Hematopoietic multipotent progenitor cell treated with erythropoietin and hydrocortisone succinate and interleukin-3 and kit ligand, for 8 days (in vitro differentiated cells): ENCODE data around the gene ITPR3.

Experiments
- DNase-seq: peaks from one replicate; pipeline ENCODE4 v3.0.0-alpha.2; 2015

The ITPR3 gene

DNA sequence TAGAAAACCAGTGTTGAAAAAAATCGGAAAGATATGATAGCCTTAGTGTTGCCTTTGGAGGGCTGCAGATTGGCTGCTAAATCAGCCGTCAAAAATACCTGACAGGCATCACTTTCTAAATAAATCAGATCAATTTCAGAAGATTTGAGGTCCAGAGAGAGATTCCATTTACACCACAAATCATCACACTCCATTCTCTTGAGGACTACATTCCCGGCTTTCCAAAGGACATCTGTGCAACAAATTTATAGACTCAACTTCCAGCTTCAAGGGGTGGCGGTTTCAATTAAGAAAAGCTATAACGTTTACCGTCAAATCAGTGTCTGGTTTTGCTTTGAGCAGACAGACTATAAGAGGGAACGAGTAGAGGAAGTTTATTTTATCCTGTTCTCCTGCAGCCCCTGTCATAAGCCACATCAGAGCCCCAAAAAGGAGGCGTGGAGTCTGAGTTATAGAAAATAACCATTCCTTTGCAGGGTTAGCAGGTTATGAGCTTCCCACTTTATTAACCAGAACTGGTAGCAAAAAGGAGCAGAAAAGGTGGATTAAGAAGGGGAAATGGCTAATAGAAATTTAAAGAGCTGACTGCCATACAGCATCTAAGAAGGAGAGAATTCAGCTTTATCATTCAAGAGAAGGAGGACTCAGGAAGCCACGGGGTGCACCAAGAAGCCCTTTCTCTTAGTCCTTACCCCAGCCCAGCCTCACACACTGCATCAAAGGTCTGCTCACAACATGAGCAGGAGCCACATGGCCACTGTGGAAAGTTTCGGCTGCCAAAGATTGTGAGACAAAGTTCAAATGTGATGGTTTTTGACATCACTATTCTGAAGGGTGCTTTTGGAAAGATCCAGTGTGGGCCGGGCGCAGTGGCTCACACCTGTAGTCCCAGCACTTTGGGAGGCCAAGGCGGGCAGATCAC lies 103.2 kb downstream of the ITPR3 start:
- no peak for DNase-seq

DNA sequence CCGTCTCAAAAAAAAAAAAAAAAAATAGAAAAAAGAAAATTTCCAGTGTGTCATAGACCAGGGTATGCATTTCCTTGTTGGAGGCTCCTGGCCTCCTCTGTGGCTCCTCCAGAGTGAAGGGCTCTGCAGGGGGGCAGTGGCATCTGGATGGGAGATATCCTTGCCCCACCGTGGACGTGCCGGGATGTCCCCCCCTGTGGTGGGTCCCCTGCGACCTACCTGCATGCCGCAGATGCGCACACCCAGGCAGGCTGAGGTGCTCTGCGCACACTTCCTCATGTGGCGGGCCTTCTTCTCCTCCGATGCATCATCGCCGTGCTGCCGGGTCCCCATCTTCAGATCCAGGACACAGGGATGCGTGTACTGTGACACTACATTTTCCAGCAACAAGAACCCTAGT lies 104.1 kb downstream of the ITPR3 start:
- DNase-seq = no peak

DNA sequence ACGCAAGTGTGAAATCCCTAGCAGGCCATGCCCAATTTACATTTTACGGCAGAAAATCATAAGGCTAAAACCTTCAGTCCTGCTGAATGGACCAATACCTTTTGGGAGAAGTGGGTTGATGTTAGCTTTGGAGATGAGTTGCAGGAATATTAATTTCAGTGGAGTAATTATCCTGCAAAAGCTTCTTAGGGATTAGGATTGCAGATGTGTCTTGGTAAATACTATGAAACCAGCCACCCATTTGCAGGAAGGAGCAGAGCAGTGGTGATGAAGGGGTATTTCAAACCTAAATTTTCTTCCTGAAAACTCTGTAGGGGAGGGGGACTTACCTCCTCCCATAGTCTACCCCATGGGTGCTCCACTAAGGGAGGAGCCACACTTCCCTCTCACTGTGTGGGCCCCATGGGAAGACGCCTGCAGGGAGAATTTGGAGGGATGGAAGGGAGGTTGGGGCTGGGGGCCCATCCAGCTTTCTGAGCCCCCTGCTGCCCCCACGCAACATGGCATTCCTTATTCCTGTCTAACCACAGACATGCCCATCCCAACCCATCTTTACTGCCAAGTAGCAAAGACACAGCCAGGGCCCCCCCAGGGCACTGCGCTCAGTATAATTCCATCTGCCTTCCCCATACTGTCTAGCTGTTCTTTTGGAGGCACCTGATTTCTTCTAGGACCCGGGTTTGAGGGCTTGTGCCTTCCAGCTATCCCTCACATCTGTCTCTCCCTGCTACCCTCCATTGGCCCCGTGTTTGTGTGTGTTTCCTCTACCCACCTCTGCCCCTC lies 105.0 kb downstream of the ITPR3 start:
- DNase-seq = no peak

DNA sequence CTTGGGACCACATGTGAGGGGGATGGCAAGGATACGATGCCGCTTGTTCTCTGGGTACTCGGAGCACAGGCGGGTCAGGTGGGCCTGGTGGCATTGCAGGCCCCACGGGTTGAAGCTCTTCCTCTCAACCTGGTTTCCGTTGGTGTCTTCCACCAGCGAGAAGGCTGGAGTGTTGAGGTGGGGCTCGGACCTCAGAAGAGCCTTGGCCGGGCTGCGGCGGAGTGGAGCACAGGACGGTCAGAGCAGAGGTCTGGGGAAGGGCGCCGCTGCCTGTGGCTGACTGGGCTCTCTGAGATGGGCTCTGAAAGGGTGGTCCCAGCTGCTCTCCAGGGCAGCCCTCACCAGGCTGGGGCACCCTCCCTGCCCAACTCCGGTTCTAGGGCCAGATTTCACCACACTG lies 105.6 kb downstream of the ITPR3 start:
- DNase-seq = no peak

DNA sequence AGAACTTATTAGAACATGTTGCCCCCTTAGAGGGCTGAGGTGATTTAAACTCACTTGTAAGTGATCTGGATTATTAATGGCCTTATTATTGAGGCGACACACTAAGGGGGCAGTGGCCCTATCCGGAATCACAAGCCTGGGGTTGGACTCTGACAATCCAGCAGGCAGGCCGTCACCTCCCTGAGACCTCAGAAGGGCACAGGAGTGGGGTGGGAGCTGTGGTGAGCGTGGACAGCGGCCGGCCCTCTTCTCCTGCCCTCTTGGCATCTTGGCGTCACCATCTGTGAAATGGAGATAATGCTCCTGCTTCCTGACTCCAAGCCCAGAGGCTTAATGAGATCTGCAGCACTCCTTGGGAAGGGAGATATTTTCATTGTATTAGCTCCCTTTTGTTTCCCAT lies 106.0 kb downstream of the ITPR3 start:
- no peak for DNase-seq

DNA sequence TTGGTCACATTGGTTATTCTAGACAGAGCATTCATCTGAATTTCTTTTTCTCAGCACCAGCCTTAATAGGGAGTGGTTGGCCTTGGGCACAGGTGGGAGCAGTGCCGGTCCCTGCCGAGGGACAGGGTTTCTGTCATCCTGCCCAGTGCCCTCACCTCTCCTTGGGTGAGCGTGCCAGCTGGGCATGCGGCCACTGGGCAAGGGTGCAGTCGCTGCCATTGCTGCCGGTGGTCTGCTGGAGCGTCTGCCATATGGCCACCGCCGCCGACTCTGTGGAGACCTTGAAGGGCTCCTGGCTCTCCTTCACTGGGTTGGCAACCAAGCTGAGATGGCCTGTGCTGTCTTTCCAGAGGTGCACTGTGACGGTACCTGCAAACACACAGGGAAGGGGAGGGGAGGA lies 106.8 kb downstream of the ITPR3 start:
- no peak for DNase-seq

DNA sequence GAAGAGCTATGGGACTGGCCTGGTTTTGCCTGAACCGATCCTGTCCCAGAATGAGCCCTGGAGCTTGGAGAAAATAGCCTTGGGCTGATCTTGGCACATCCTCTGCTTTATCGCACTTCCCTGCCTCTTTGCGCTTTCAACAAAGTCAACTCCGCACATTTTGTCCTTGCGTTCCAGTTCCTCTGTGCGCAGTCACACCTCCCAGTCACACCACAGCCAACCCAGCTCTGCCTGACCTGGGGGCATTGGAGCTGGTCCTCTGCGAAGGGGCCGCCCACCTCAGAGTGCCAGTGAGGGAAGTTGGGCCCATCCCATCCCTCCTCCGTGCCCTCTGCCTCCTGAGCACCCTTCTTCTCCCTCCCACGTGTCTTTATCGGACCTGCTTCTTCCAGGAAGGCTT lies 107.3 kb downstream of the ITPR3 start:
- DNase-seq = no peak

DNA sequence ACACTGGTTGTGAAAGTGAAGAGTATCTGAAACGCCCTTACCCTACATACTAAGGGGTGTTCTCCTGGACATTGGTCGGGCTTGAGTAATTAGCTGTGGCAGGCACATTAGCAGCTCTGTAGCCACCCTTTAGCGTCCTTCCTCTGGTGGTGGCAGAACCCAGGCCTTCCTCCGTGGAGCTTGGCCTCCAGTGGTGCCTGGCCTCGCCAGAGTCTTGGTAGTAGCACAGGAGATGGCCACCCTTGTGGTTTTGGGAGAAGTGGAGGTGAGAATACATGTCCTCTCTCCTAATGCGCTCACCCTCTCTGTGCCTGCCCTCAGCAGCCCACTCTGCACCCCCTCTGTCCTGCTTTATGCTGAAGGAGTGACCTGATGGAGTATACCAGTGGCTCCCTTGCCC lies 107.9 kb downstream of the ITPR3 start:
- no peak for DNase-seq

DNA sequence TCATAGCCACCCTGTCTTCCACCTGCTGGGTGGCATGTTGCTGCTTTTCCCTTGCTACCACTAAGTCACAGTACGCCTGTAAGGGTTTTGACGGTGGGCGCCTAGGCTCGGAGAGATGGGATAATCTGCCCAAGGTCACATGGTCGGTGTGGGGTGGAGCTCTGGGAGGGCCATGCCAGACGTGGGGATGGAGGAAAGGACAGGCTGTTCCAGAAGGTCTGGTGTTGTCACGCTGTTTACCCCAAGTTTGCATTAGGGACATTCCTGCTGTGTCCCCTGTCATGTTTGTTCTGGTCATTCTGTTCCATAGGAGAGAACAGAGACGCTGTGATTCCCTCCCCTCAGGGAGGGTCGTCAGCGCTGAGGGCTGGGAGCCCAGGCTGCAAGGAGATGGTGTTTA lies 109.5 kb downstream of the ITPR3 start:
- DNase-seq = no peak

DNA sequence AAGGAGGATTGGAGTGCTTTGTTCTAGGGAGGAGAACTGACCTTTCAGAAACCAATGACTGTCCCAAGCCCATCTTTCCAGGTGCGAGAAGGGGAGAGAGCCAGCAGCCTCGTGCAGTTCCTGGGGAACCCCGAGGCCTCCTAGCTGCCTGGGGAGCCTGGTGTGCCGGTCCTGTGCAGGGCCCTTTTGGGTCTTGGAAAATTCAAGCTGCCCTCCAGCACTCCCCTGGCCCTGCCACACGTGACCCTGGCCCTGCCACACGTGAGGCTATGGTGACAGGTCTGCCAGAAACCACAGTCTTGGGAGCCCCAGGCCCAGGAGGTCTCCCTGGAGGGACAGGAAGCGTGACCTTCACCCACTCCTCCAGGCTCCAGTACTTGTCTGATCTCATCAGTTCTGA lies 109.9 kb downstream of the ITPR3 start:
- DNase-seq = no peak

DNA sequence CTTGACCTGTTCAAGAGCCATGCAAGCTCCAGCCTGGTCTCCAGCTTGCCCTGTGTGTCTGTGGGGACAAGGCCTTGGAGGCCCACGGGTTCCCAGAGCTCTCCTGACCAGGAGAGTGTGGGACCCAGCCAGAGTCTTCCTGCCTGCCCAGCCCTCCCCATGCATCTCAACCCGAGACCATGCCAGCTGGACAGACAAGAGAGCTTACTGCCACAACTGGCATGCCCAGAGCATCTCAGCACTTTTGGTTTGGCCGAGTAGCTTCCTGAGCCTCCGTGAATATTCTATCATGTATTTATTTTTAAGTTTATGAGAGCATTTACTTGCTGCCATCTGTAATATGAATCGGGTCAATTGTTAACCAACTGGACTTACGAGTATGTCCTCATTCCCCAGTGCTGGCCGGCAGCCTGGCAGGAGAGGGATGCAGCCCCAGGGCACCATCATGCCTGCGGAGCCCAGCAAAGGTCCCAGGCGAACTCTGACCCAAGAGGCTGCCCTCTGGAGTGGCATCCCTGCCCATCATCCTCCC lies 110.7 kb downstream of the ITPR3 start:
- no peak for DNase-seq

DNA sequence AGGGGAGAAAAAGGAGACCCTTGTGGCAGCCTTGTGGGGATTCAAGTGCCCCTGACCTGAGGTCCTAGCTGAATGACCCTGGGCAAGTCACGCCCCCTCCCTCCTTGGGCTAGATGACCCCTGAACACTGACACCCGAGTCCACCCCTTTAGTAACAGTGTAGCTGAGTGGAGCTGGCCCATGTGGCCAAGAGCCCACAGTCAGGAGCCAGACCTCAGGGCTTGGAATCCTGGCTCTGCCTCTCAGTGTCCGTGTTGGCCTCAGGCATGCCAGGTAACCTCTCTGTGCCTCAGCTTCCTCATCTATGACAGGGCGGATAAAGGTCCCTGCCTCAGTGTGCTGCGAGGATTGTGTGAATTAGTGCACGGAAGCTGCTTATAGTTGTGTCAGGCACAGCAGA lies 111.3 kb downstream of the ITPR3 start:
- DNase-seq = no peak

DNA sequence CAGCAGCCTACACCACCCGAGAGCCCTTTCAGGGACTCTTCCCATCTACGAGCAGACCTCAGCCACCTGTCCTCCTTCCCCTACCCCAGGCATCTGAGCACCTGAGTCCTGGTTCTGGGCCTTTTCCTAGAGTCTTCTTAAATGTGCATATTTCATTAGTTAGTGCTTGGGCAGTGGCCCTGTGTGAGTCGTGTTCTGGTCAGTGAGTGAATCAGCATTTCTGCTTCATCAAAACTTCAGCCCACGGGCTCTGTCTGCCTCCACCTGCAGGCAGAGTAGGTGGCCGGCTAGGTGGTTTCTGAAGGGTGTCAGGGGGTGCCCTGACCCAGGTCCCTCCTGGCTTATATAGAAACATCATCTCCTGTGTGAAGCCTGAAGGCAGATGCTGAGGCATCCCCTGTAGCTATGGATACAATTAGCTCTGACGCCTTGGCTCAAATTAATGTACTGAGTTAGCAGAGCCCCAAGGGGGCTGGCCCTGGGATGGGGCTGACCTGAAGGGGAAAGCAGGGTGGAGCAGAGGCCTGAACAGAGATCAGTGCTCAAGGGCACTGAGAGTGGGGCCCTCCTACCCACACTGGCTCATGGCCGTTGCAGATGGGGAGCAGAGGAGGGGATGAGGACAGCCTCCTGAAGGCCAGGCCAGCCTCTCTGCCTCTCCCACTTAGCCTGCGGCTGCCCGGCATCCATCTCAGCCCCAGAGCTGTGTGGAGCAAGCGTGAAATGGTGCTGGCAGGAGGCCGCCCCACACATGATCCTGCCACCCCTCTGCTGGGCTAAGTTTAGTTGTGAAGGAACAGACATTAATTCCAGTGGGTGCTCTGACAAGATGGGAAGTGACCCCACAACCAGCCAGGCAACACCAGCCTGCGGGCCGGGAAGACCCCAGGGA lies 111.9 kb downstream of the ITPR3 start:
- DNase-seq = no peak

DNA sequence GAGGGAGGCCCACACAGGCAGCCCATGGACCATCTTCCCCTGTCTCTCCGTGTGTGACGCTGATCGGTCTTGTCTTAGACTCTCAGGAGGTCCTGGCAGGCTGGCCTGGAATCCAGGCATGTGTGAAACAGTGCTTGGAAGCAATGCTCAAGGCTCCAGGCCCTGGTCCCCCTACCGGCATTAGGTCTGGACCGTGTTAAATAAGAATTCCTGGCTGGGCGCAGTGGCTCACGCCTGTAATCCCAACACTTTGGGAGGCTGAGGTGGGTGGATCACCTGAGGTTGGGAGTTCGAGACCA lies 112.5 kb downstream of the ITPR3 start:
- DNase-seq = no peak

DNA sequence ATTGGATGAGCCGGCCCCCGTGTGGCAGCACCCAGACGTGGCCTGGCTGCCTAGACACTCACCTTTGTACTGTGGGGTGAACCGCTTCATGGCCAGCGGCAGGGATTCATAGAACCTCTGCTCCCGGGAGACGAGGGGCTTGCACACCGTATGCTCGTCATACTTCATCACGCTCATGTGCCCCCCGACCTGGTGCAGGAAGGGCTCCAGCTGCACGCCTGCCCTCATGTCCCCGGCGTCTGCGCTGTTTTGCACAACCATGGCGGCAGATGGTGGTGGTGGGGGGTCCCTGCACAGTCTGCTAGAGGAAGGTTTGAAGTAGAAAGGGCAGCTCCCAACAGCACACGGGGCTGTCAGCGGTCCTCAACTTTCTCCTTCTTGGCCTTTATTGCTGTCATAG lies 114.1 kb downstream of the ITPR3 start:
- no peak for DNase-seq

DNA sequence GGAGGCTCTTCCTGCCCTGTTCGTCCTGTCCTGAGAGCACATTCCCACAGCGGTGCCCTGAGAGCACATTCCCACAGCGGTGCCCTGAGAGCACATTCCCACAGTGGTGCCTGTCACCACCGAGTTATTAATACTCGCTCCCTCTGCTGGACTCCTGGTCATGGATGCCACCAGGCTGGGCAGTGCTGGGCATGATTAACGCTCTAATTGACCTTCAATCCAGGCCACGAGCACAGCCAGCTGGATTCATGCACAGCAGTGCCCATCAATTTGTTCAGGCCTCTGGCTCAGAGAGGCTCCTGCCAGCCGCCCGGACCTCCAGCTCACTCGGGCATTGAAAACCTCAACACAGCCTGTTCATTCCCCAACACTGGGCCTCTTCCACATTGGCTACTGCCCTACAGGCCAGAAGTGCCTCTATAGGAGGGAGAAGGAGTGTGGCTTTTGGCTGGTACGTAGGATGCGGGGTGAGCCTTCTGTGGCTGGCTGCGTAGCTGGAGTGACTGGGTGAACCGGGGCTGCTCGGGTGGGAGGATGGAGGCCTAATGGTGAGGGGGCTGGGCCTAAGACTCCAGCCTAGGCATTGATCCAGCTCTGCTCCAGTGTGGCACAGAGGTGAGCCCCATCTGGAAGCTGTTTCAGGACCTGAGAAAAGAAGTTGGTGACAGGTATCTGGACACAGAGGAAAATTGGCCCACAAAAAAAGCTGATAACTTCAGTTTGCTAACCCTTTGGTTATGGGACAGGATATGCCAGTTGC lies 116.3 kb downstream of the ITPR3 start:
- no peak for DNase-seq

DNA sequence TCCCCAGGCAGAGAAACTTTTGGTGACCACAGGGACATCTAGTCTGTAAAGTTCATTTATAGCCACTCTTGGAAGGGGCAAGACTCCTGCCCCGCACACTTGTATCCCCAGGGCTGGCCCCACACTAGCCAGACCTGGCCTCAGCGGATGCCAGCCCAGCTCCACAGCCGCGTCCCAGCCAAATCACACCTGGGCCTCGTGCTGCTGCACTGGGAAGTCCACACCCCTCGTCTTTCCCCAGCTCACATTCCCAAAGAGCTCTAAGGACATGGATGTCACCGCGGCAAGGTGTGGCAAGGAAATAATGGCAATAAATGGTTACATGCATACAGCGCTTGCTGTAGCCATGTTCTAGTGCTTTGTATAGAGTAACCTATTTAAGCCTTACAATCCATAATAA lies 117.0 kb downstream of the ITPR3 start:
- no peak for DNase-seq

DNA sequence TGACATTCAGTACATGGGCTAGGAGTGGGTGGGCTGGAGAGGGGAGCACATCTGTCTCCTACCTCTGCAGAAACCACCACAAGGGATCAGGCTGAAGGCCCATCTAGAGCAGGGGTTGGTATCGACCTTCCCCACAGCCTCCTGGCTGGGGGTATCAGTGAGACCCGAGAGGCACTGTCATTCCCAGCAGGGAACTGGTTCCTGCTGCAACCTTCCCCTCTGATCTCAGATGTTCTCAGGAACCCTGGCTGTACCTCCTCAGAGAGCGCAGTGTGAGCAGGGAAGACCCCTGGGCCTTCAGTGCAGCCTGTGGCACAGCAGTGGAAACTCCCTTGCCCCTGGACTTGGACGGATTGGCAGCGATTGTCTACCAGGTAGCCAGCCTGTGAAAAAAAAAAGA lies 117.8 kb downstream of the ITPR3 start:
- no peak for DNase-seq

DNA sequence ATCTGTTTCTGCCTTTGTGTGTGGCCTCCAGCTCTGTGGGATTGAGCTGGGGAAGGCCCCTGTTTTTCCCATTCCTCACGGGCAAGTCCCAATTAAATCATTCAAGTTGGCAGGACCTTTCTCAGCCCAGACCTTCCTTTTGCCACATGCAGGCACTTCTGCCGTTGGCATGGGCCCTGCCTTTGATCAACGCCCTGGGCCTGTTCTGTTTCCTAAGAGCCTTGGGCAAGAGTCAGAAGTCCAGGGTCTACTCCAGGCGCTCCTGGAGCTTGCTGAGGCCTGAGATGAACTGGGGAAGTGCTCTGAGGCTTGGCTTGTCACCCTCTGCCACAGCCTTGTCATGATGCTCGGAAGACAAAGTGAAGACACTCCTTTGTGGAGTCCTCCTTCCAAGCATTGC lies 118.4 kb downstream of the ITPR3 start:
- DNase-seq = no peak

DNA sequence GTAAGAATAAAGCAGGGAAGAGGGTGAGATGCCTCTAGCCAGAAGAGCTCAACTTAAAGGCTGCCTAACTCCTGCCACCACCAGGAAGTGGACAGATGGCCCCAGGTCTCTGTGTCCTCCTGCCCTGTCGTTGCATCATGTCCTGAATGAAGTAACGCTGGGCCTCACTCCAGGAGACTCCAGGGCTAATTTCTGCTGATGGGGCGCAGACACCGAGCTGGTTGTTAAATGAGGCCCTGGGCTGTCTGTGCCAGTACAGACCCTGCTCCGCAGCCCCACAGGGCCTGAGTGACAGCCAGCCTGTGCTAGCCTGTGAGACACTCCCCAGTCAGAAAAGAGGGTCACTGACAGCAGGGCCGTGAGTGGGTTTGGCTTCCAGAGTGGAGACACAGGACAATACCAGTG lies 119.1 kb downstream of the ITPR3 start:
- no peak for DNase-seq

DNA sequence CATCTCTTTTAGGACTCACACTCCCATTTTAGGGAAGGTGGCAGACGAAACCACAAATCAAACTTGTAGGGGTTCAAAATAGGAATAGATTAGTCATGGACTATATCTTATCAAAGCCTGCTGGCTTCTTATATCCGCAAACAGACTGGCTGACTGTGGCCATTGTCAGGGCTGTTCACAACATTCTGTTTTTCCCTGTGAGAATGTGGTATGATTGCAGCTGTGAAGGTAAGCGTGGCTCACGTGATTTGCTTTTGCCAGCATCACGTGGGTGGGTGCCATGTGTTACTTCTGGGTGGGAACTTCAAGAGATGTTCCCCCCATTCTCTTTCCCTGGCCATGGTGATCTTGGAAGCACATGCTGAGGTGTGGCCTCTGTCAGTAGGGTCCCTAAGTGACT lies 119.7 kb downstream of the ITPR3 start:
- peak; percentile 6 for DNase-seq

DNA sequence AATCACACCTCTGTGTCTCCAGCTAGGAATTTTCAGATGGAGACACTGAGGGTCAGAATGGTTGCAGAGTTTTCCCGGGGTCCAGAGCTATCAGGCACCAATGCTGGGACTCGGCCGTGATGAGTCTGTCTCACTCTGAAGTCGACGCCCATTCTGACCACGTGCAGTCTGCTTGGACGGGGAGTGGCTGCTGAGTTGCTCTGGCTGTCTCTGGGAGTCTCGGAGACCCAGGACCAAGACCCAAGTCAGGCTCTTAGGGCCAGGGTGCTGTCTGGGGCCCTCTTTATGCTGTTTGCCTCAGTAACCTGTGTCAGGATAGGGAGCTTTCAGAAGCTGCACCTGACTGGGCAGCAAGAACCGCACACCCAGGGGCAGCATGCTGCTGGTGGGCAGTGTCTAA lies 121.0 kb downstream of the ITPR3 start:
- no peak for DNase-seq

DNA sequence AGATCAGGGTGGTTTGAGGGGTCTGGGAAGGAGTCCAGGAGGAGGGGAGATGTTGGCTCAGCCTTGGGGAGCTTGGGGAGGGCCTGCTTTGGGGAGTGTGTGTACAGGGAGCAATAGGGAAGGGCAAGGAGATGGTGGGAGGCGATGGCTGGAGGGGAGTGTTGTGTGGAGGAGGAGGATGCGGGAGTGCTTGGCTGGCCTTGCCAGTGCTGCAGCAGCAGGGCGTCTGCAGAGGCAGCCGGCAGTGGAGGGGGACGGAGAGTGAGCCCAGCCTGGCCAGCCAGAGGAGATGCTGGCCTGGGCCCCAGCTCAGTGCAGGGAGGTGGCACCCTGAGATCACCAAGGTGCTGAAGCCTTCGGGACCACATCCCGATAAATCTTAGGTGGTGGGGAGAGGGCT lies 121.7 kb downstream of the ITPR3 start:
- no peak for DNase-seq
